GM10847 (cell line): ENCODE results near the gene TRAPPC12.

Source experiments
- POLR2A ChIP-seq: IDR thresholded peaks from 2 replicates; pipeline ENCODE4 v1.6.1; 2011; ENCODE audit not compliant: insufficient read length; ENCODE audit errors: extremely low read depth

Gene TRAPPC12

DNA sequence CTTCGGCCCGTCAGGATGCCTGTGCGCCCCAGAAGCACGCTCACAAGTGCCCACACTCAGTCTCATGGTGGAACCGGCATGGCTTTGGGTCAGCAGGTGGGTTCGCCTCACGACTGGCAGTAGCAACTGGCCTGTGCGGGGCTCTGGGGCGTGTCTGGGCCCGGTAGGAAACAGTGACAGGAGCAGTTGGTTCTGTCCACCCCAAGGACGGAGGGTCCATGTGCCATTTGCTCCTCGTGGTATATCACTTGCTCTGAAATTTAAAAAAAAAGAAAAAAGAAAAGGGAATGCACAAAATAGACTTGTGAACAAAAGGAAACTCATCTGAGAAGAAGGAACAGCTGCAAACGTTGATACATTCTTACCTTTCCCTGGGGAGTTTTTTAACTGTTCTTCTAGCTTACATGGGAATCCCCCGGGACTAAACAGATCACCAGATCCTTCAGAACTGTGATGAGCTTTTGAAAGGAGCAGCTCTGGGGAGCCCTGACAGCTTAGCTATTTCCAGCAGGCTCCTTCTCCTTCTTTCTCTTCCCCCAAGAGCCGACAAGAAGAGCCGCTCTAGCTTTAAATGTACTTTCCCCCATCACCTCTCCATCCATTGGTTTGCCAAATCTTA, 42.8 kb downstream of the TRAPPC12 start:
- no peak for TF ChIP-seq POLR2A

- no peak for TF ChIP-seq POLR2A
Measured at GRCh38 chr2:3423492-3424170, 44.1 kb downstream of the TRAPPC12 start.

- no peak for TF ChIP-seq POLR2A
Measured at GRCh38 chr2:3424171-3424795, 44.8 kb downstream of the TRAPPC12 start.

DNA sequence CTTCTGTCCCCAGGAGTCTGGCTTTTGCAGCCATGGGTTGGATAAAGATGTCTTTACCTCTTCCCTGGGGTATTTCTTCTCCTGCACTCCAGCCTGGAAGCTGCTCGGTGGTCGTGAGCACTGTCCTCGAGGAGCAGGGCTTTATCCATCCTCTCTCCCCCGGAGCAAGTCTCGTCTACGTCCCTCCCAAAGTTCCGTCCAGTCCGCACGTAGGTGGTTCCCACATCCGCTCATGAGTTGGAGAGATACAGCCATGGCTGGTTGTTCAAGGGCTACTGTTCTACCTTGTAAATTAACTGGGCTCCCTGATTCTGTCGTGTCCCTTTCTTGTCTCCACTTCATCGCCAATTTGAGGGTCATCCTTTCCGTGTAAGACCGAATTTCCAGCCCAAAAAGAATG, 47.1 kb downstream of the TRAPPC12 start:
- no peak for TF ChIP-seq POLR2A

- TF ChIP-seq POLR2A: no peak
Measured at GRCh38 chr2:3427272-3427671, 47.8 kb downstream of the TRAPPC12 start.

GRCh38 chr2:3428577-3428976, 49.1 kb downstream of the TRAPPC12 start:
- TF ChIP-seq POLR2A: no peak

GRCh38 chr2:3429066-3429610, 49.6 kb downstream of the TRAPPC12 start:
- no peak for TF ChIP-seq POLR2A

DNA sequence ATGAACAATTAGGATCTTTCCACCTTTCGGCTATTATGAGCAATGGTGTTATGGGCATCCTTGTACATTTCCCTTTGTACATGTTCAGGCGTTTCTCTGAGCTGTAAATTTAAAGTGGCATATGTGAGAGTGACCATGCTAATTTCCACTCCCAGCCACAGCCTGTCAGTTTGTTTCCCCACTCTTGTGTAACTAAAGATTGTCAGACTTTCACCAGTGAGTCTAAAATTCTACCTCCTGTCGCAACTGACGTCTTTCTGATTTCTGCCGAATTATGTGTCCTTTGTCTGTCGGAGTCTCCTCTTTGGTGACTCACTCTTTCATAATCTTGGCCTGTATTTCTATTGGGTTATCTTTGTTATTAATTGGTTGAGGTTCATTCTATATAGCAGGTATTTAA, 50.7 kb downstream of the TRAPPC12 start:
- no peak for TF ChIP-seq POLR2A

DNA sequence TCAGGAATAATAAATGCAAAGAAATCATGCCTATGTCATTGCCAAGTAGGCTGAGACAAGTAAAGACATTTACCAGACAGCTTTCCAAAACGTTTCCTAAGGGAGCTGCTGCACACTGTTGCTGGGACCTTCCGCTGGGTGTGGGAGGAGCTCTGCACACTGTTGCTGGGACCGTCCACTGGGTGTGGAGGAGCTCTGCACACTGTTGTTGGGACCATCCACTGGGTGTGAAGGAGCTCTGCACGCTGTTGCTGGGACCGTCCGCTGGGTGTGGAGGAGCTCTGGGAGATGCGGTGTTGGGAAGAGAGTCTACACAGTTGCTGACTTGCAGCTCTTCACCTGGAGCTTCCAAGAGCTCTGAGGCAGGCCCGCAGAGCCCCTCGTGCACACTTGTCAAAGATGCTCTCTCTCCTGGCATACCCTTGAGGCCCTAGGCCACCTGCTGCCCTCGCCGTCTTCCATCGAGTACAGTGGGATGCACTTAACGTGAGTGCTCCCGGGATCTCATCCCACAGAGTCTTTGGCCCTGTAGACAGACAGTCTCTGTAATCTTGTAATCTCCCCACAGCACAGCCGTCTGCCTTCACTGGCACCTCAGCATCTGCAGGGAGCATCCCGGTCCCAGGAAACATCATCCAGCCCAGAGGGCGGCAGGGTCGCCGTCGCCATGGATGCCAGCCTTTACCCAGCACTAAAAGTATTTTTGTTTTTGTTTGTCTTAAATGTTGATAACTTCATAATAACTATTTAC, 51.4 kb downstream of the TRAPPC12 start:
- TF ChIP-seq POLR2A: no peak

- TF ChIP-seq POLR2A: no peak
Measured at GRCh38 chr2:3432067-3432466, 52.6 kb downstream of the TRAPPC12 start.

DNA sequence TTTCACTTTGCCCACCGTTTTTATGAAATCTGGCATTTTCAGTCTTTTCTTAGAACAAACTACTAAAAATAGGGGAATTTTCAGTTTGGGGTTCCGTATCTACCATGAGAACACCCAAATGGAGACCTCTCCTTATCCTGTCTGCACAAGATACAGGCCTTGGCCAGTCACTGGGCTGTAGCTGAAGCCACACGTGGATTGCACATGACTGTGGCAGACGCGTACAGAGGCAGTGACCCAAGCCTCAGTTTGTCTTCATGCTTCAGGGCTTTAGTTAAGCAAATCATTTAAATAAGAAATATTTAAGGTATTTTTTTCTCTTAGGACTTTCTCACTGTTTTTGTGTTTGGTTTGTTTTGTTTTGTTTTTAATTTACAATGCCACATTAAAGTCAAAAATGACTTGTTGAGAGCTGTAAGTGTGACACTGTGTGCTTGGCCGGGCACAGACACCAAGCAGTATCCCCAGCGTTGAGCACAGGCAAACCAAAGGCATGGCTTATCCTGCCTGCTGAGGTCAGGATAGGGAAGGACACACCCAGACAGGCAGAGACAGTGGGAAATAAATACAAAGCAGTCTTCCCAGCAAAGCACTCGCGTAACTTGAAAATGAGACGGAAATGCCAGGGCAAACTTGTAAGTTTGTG, 53.3 kb downstream of the TRAPPC12 start:
- no peak for TF ChIP-seq POLR2A

DNA sequence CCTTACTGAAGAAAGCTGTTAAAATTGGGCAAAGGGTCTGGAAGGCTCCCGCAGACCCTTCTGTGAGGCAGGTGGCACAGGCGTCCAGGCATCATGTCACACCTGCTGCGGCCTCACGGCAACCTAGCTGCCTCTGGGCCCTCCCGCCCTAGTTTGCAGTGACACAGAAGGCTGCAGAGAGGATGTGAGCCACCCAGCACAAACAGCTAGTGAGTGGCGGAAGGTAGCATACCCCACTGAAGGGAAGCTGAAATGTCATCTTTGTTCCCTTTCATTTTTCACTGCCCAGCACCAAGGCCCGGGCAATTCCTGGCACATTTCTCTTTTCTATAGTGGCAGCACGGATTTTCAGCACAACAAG, 53.8 kb downstream of the TRAPPC12 start:
- no peak for TF ChIP-seq POLR2A

- no peak for TF ChIP-seq POLR2A
Measured at GRCh38 chr2:3433776-3434400, 54.4 kb downstream of the TRAPPC12 start.

GRCh38 chr2:3434654-3435053, 55.2 kb downstream of the TRAPPC12 start:
- no peak for TF ChIP-seq POLR2A

- TF ChIP-seq POLR2A: no peak
Measured at GRCh38 chr2:3435445-3435844, 56.0 kb downstream of the TRAPPC12 start.
